Neural progenitor cell (in vitro differentiated cells): ENCODE measurements around the gene FGFR2. TPM values are rescaled to one million over a fixed set of nuclear protein-coding genes. Genes with fewer than 3 reads are reported as not detected.
A peak's percentile ranks its signal among the peaks of the same experiment; 100 is the strongest.

ENCODE experiments used
- DNase-seq: peaks from one replicate; pipeline ENCODE4 v3.0.0-alpha.2; 2016; ENCODE audit warnings: low spot score
- H2AFZ ChIP-seq: fragments of 200-600 bp; sonication (generic); replicated peaks from 2 replicates; pipeline ENCODE4 v1.6.1; 2016; ENCODE audit warnings: antibody characterized with exemption
- H3F3A ChIP-seq: fragments of 200-600 bp; sonication (generic); 2 replicates; pipeline ENCODE4 v1.6.1; 2016; ENCODE audit warnings: antibody characterized with exemption, low read depth
- H3K27ac ChIP-seq: fragments of 200-600 bp; sonication (generic); 2 replicates; pipeline ENCODE4 v1.5.1; 2016; ENCODE audit warnings: mild to moderate bottlenecking
- H3K27me3 ChIP-seq: fragments of 200-600 bp; sonication (generic); 2 replicates; pipeline ENCODE4 v1.6.1; 2016; ENCODE audit warnings: mild to moderate bottlenecking, moderate library complexity
- H3K36me3 ChIP-seq: fragments of 200-600 bp; sonication (generic); 2 replicates; pipeline ENCODE4 v1.5.1; 2016
- H3K4me1 ChIP-seq: fragments of 200-600 bp; sonication (generic); 2 replicates; pipeline ENCODE4 v1.6.1; 2016; ENCODE audit warnings: mixed run types
- H3K4me2 ChIP-seq: fragments of 200-600 bp; sonication (generic); 2 replicates; pipeline ENCODE4 v1.6.1; 2016
- H3K4me3 ChIP-seq: fragments of 200-600 bp; sonication (generic); 2 replicates; pipeline ENCODE4 v1.5.1; 2016
- H3K79me2 ChIP-seq: fragments of 200-600 bp; sonication (generic); 2 replicates; pipeline ENCODE4 v1.6.1; 2016; ENCODE audit warnings: low read depth
- H3K9ac ChIP-seq: fragments of 200-600 bp; sonication (generic); 2 replicates; pipeline ENCODE4 v1.6.1; 2016
- H3K9me3 ChIP-seq: fragments of 200-600 bp; sonication (generic); 2 replicates; pipeline ENCODE4 v1.5.1; 2016; ENCODE audit warnings: low read depth
- H4K20me1 ChIP-seq: fragments of 200-600 bp; sonication (generic); 2 replicates; pipeline ENCODE4 v1.6.1; 2016; ENCODE audit warnings: low read depth
- H3K27ac Mint-ChIP-seq: 3 replicates; pipeline ENCODE4 v1.8.0; 2021; ENCODE audit warnings: mixed read lengths
- H3K27me3 Mint-ChIP-seq: 2 replicates; pipeline ENCODE4 v1.8.0; 2022; ENCODE audit warnings: low read depth, mild to moderate bottlenecking, inconsistent platforms, moderate library complexity, mixed read lengths; ENCODE audit not compliant: insufficient read depth
- H3K36me3 Mint-ChIP-seq: 3 replicates; pipeline ENCODE4 v1.8.0; 2021; ENCODE audit warnings: mixed read lengths
- H3K4me1 Mint-ChIP-seq: 3 replicates; pipeline ENCODE4 v1.8.0; 2021; ENCODE audit warnings: mixed read lengths
- H3K4me3 Mint-ChIP-seq: 3 replicates; pipeline ENCODE4 v1.8.0; 2021; ENCODE audit warnings: mild to moderate bottlenecking, moderate library complexity, mixed read lengths
- H3K9me3 Mint-ChIP-seq: 3 replicates; pipeline ENCODE4 v1.8.0; 2020; ENCODE audit warnings: mixed read lengths
- EZH2 ChIP-seq: fragments of 200-600 bp; sonication (generic); IDR thresholded peaks from 2 replicates; pipeline ENCODE4 v1.6.1; 2017; ENCODE audit warnings: antibody characterized with exemption, mild to moderate bottlenecking, moderate library complexity
- EZH2phosphoT487 ChIP-seq: fragments of 200-600 bp; sonication (generic); IDR thresholded peaks from 2 replicates; pipeline ENCODE4 v1.6.1; 2017; ENCODE audit warnings: antibody characterized with exemption
- total RNA-seq: library from RNA; depleted of rRNA; stranded (reverse); fragments of >200 nt; gene quantifications from 2 replicates; pipeline ENCODE4 v1.2.3, GENCODE V29; 2015; ENCODE audit warnings: low replicate concordance
- TF ChIP-seq, protein P1 (sequence below): fragments of 200-600 bp; sonication (generic); IDR thresholded peaks from 2 replicates; pipeline ENCODE4 v1.5.1; 2017; ENCODE audit warnings: antibody characterized with exemption, mild to moderate bottlenecking

The FGFR2 gene
- total RNA-seq, 1 donor from 2014 or later: 99.1 TPM

DNA sequence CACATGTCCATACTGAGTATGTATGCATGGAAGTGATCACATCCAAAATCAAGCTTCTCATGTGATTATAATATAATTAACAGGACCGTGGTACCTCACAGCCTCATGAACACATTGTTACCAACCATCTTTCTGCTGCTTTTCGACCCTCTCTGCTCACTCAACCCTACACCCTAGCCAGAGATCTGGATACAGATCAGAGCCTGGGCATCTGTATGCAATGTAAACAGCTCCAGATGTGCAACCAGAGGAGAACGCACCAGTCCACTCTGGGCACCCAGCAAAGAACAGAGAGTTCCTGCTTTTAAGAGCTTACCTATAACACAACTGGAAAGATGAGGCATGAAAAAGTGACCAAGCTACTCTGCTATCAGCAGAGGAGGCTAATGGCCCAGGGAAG, 145.1 kb downstream of the FGFR2 start:
- Histone ChIP-seq H3F3A (peaks cover 10% of the 10 kb centered on the region), H3K4me2 (no peak overlapping the region), H3K4me3 (no peak overlapping the region), H3K79me2 (no peaks in the 10 kb centered on the region), H4K20me1 (no peaks in the 10 kb centered on the region), H3K4me1 (peaks cover 34% of the 10 kb centered on the region), H2AFZ (no peak overlapping the region), H3K9ac (no peak overlapping the region), H3K9me3 (no peaks in the 10 kb centered on the region), H3K27me3 (no peaks in the 10 kb centered on the region), H3K36me3 (no peaks in the 10 kb centered on the region), H3K27ac (no peak overlapping the region)
- Mint-ChIP-seq H3K27me3 (peaks cover 2% of the 10 kb centered on the region), H3K27ac (no peak overlapping the region), H3K4me1 (peaks cover 31% of the 10 kb centered on the region), H3K4me3 (no peak overlapping the region), H3K36me3 (no peaks in the 10 kb centered on the region), H3K9me3 (no peaks in the 10 kb centered on the region)
- TF ChIP-seq EZH2: no peak
- no peak for DNase-seq

DNA sequence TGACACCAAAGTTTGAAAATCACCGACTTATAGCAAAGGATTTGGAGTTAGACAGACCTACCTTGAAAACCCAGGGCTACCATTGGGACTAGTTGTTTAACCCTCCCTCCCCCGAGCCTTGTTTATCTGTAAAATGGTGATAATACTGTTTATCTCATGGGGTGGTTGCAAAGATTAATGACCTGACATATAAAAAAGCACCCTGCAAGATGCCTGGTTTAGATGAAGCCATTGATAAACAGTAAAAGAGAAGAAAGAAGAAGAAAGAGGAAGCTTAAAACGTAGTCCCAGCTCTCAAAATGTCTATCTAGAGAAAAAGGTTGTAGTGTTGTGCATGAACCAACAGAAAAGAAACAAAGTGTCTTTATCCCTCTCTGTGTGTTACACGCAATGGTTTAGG, 145.7 kb downstream of the FGFR2 start:
- Mint-ChIP-seq H3K4me1 (peaks cover 31% of the 10 kb centered on the region), H3K27ac (no peak overlapping the region)
- TF ChIP-seq, protein P1, sequence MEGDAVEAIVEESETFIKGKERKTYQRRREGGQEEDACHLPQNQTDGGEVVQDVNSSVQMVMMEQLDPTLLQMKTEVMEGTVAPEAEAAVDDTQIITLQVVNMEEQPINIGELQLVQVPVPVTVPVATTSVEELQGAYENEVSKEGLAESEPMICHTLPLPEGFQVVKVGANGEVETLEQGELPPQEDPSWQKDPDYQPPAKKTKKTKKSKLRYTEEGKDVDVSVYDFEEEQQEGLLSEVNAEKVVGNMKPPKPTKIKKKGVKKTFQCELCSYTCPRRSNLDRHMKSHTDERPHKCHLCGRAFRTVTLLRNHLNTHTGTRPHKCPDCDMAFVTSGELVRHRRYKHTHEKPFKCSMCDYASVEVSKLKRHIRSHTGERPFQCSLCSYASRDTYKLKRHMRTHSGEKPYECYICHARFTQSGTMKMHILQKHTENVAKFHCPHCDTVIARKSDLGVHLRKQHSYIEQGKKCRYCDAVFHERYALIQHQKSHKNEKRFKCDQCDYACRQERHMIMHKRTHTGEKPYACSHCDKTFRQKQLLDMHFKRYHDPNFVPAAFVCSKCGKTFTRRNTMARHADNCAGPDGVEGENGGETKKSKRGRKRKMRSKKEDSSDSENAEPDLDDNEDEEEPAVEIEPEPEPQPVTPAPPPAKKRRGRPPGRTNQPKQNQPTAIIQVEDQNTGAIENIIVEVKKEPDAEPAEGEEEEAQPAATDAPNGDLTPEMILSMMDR: no peak
- no peak for TF ChIP-seq EZH2phosphoT487
- TF ChIP-seq EZH2: no peak

DNA sequence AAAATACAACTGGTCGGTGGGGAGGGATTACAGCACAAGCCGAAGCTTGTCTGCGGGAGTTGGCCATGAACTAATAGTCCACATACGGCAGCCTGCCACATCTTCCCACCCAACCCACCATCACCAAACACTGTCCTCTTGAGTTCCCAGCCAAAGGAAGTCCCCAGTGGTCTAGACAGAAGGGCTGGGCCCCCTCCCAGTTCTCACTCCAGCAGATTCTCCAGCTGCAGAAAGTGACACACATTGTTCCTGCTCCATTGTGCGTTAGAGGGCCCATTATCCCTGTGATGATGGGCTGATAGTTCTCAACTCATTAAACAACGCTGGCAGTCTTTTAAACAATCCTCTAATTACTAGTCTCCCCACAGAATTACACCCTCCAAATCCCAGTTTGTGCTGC, 148.0 kb downstream of the FGFR2 start:
- H3K36me3 ChIP-seq: no peaks in the 10 kb centered on the region
- Mint-ChIP-seq H3K27ac (no peak overlapping the region), H3K4me3 (no peak overlapping the region), H3K27me3 (peaks cover 6% of the 10 kb centered on the region), H3K36me3 (no peaks in the 10 kb centered on the region), H3K9me3 (no peaks in the 10 kb centered on the region), H3K4me1 (peaks cover 30% of the 10 kb centered on the region)
- H3K79me2 ChIP-seq: no peaks in the 10 kb centered on the region
- no peak overlapping the region for H2AFZ ChIP-seq
- no peaks in the 10 kb centered on the region for H4K20me1 ChIP-seq
- no peaks in the 10 kb centered on the region for H3K27me3 ChIP-seq
- H3K9ac ChIP-seq: no peak overlapping the region
- peak; percentile 45 for TF ChIP-seq EZH2phosphoT487
- TF ChIP-seq, protein P1: no peak
- no peak overlapping the region for H3K27ac ChIP-seq
- H3K4me3 ChIP-seq: no peak overlapping the region
- H3K4me2 ChIP-seq: peak overlapping the region; percentile 55
- DNase-seq: peak; percentile 65
- peaks cover 35% of the 10 kb centered on the region for H3K4me1 ChIP-seq
- H3K9me3 ChIP-seq: no peaks in the 10 kb centered on the region
- peaks cover 10% of the 10 kb centered on the region for H3F3A ChIP-seq

More for the DNA sequence above, 145.7 kb downstream of the FGFR2 start:
- Histone ChIP-seq H3K79me2 (no peaks in the 10 kb centered on the region), H3K36me3 (no peaks in the 10 kb centered on the region), H3K4me3 (no peak overlapping the region), H3K9ac (no peak overlapping the region), H3F3A (peaks cover 10% of the 10 kb centered on the region), H4K20me1 (no peaks in the 10 kb centered on the region), H3K9me3 (no peaks in the 10 kb centered on the region), H3K27me3 (no peaks in the 10 kb centered on the region), H2AFZ (peak overlapping the region; percentile 35), H3K27ac (no peak overlapping the region), H3K4me2 (no peak overlapping the region), H3K4me1 (peaks cover 35% of the 10 kb centered on the region)
- H3K27me3 Mint-ChIP-seq: peaks cover 2% of the 10 kb centered on the region
- H3K9me3 Mint-ChIP-seq: no peaks in the 10 kb centered on the region
- no peak for DNase-seq
- H3K4me3 Mint-ChIP-seq: no peak overlapping the region
- H3K36me3 Mint-ChIP-seq: no peaks in the 10 kb centered on the region

DNA sequence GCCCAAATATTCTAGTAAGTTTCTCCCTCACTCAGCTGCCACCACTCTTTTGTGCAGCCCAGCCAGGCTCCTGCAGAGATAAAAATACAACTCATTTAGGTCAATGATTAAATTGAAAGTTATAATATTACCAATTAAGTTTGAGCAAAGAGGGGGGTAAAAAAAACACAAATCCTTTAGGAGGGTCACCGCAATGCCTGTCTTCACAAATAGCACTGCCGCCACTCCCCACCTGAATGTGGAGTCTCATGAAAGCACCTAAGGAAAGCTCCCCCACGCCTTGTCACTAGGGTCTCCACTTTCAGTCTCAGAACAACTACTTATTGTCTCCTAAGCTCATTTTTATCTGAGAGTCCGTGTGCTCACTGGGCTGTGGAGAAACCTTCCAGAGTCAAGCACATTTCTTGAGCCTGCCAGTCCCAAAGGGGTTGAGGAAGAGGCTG, 148.7 kb downstream of the FGFR2 start:
- TF ChIP-seq EZH2: no peak
- TF ChIP-seq, protein P1: no peak
- TF ChIP-seq EZH2phosphoT487: no peak
- Mint-ChIP-seq H3K9me3 (no peaks in the 10 kb centered on the region), H3K36me3 (no peaks in the 10 kb centered on the region), H3K4me3 (no peak overlapping the region), H3K4me1 (peaks cover 31% of the 10 kb centered on the region), H3K27ac (peak overlapping the region; percentile 12), H3K27me3 (peaks cover 5% of the 10 kb centered on the region)
- H3F3A ChIP-seq: peaks cover 12% of the 10 kb centered on the region
- H3K79me2 ChIP-seq: no peaks in the 10 kb centered on the region
- peaks cover 40% of the 10 kb centered on the region for H3K4me1 ChIP-seq
- no peaks in the 10 kb centered on the region for H4K20me1 ChIP-seq
- H3K9me3 ChIP-seq: no peaks in the 10 kb centered on the region
- H3K36me3 ChIP-seq: no peaks in the 10 kb centered on the region
- no peak overlapping the region for H3K9ac ChIP-seq
- H2AFZ ChIP-seq: no peak overlapping the region
- DNase-seq: no peak
- H3K4me2 ChIP-seq: peak overlapping the region; percentile 55
- H3K27me3 ChIP-seq: no peaks in the 10 kb centered on the region
- H3K4me3 ChIP-seq: no peak overlapping the region
- no peak overlapping the region for H3K27ac ChIP-seq
